Activated CD8-positive, alpha-beta memory T cell treated with anti-CD3 and anti-CD28 coated beads, Interleukin-2, amount 10 ng/mL, durations not matched to agents 7 days and 5 days (primary cell): Measurements from ENCODE around the gene MIEN1. TPM values are rescaled to one million over a fixed set of nuclear protein-coding genes. Genes with fewer than 3 reads are reported as not detected.
"Not testable (repeated sequence)": the region's sequence is repeated elsewhere in the genome, so short reads cannot be mapped to it uniquely, and the experiment has no call there.

ENCODE experiments used
- ATAC-seq: fragments of 150-1000 bp; cut with Tn5 transposase; one replicate; pipeline ENCODE4 v1.10.0; 2021; ENCODE audit warnings: moderate library complexity
- CTCF ChIA-PET: fragments of 350-600 bp; sonication (Branson Sonifier 250); formaldehyde crosslinking; loops from one replicate; lab custom pipeline; 2021; ENCODE audit warnings: antibody characterized with exemption; lab: Charles Lee
- DNase-seq: peaks from one replicate; pipeline ENCODE4 v3.0.0-alpha.2; 2020
- H3K27ac Mint-ChIP-seq: one replicate; pipeline ENCODE4 v1.8.0; 2021; ENCODE audit warnings: mild to moderate bottlenecking, mixed read lengths
- H3K27me3 Mint-ChIP-seq: one replicate; pipeline ENCODE4 v1.8.0; 2021; ENCODE audit warnings: mixed read lengths
- H3K36me3 Mint-ChIP-seq: one replicate; pipeline ENCODE4 v1.8.0; 2021; ENCODE audit warnings: mild to moderate bottlenecking, mixed read lengths
- H3K4me1 Mint-ChIP-seq: one replicate; pipeline ENCODE4 v1.8.0; 2021; ENCODE audit warnings: mixed read lengths
- H3K4me3 Mint-ChIP-seq: one replicate; pipeline ENCODE4 v1.8.0; 2021; ENCODE audit warnings: mild to moderate bottlenecking, moderate library complexity, mixed read lengths
- H3K9me3 Mint-ChIP-seq: one replicate; pipeline ENCODE4 v1.8.0; 2022; ENCODE audit warnings: low read depth, mixed read lengths
- total RNA-seq, 2 experiments: library from RNA; stranded (reverse); gene quantifications; one replicate each; pipeline ENCODE4 v1.2.3, GENCODE V29; 2021

Gene MIEN1
- total RNA-seq, 2 experiments from 2014 or later, result 45.9 to 46.8 TPM

GRCh38 chr17:39753514-39754160 is 23.3 kb upstream of the MIEN1 start:
- DNase-seq, result no peak
- Mint-ChIP-seq H3K4me1 (peaks cover 55% of the 10 kb centered on the region), H3K4me3 (peak overlapping the region; percentile 78), H3K27ac (peak overlapping the region; percentile 91), H3K9me3 (no peaks in the 10 kb centered on the region), H3K27me3 (no peaks in the 10 kb centered on the region), H3K36me3 (no peaks in the 10 kb centered on the region)
- CTCF ChIA-PET, result interaction anchor here (0.7 to 4.1 kb wide), 18 partner anchors 9 to 162 kb away, joined by 3 to 36 read pairs (median 4); partner anchors contain the start of genes MIEN1 and PPP1R1B
- ATAC-seq, result peak; percentile 23

GRCh38 chr17:39752241-39752881 is 22.0 kb upstream of the MIEN1 start:
- CTCF ChIA-PET, result interaction anchor here (0.9 to 3.2 kb wide), 11 partner anchors 18 to 227 kb away, joined by 3 to 36 read pairs (median 4); partner anchors contain the start of gene MIEN1
- ATAC-seq (no peak), DNase-seq (no peak)
- no peaks in the 10 kb centered on the region for H3K27me3 Mint-ChIP-seq
- H3K36me3 Mint-ChIP-seq, result no peaks in the 10 kb centered on the region
- H3K4me3 Mint-ChIP-seq, result peak overlapping the region; percentile 21
- H3K27ac Mint-ChIP-seq, result peak overlapping the region; percentile 91
- H3K9me3 Mint-ChIP-seq, result no peaks in the 10 kb centered on the region
- peaks cover 42% of the 10 kb centered on the region for H3K4me1 Mint-ChIP-seq

GRCh38 chr17:39751637-39752036 is 21.3 kb upstream of the MIEN1 start:
- Mint-ChIP-seq H3K27me3 (no peaks in the 10 kb centered on the region), H3K36me3 (no peaks in the 10 kb centered on the region), H3K4me1 (peaks cover 35% of the 10 kb centered on the region), H3K9me3 (no peaks in the 10 kb centered on the region), H3K4me3 (no peak overlapping the region), H3K27ac (no peak overlapping the region)
- CTCF ChIA-PET, result interaction anchor here (1.3 to 2.7 kb wide), 4 partner anchors 22 to 130 kb away, joined by 3 to 36 read pairs (median 12); partner anchors contain the start of gene MIEN1
- ATAC-seq (no peak), DNase-seq (no peak)

GRCh38 chr17:39751016-39751543 is 20.7 kb upstream of the MIEN1 start:
- CTCF ChIA-PET, result interaction anchor here (1.3 to 1.4 kb wide), 2 partner anchors 79 to 130 kb away, joined by 3 to 6 read pairs; no protein-coding TSS in a partner anchor
- H3K36me3 Mint-ChIP-seq, result no peaks in the 10 kb centered on the region
- peaks cover 30% of the 10 kb centered on the region for H3K4me1 Mint-ChIP-seq
- no peaks in the 10 kb centered on the region for H3K27me3 Mint-ChIP-seq
- H3K9me3 Mint-ChIP-seq, result no peaks in the 10 kb centered on the region
- DNase-seq (no peak), ATAC-seq (no peak)
- no peak overlapping the region for H3K27ac Mint-ChIP-seq
- H3K4me3 Mint-ChIP-seq, result no peak overlapping the region

- H3K27ac Mint-ChIP-seq, result no peak overlapping the region
Measured at GRCh38 chr17:39750131-39751015, 20.0 kb upstream of the MIEN1 start.

GRCh38 chr17:39748444-39749034 is 18.2 kb upstream of the MIEN1 start:
- CTCF ChIA-PET, result interaction anchor here (0.8 to 2.7 kb wide), 4 partner anchors 18 to 125 kb away, joined by 3 to 14 read pairs (median 4); partner anchors contain the start of gene MIEN1
- H3K9me3 Mint-ChIP-seq, DNase-seq, H3K27me3 Mint-ChIP-seq, H3K36me3 Mint-ChIP-seq, ATAC-seq, H3K27ac Mint-ChIP-seq, H3K4me3 Mint-ChIP-seq: not testable (repeated sequence)
- peaks cover 18% of the 10 kb centered on the region for H3K4me1 Mint-ChIP-seq

More at GRCh38 chr17:39750131-39751015, 20.0 kb upstream of the MIEN1 start:
- H3K9me3 Mint-ChIP-seq, result no peaks in the 10 kb centered on the region
- H3K4me3 Mint-ChIP-seq, result no peak overlapping the region
- H3K4me1 Mint-ChIP-seq, result peaks cover 22% of the 10 kb centered on the region
- CTCF ChIA-PET, result interaction anchor here (1.3 to 1.5 kb wide), 2 partner anchors 15 to 129 kb away, joined by 4 to 6 read pairs; no protein-coding TSS in a partner anchor
- no peaks in the 10 kb centered on the region for H3K36me3 Mint-ChIP-seq
- no peak for ATAC-seq
- H3K27me3 Mint-ChIP-seq, result no peaks in the 10 kb centered on the region
- DNase-seq, result no peak

- Mint-ChIP-seq H3K9me3 (no peaks in the 10 kb centered on the region), H3K4me3 (no peak overlapping the region), H3K36me3 (no peaks in the 10 kb centered on the region), H3K27ac (no peak overlapping the region), H3K4me1 (peaks cover 10% of the 10 kb centered on the region), H3K27me3 (peaks cover 4% of the 10 kb centered on the region)
- ATAC-seq, result no peak
- no peak for DNase-seq
- CTCF ChIA-PET, result interaction anchor here (1.2 to 2.7 kb wide), 3 partner anchors 17 to 124 kb away, joined by 3 to 14 read pairs (median 5); partner anchors contain the start of gene MIEN1
Measured at GRCh38 chr17:39747745-39748144, 17.4 kb upstream of the MIEN1 start.

GRCh38 chr17:39746145-39746461 is 15.8 kb upstream of the MIEN1 start:
- DNase-seq (no peak), ATAC-seq (no peak)
- Mint-ChIP-seq H3K27ac (no peak overlapping the region), H3K4me1 (no peaks in the 10 kb centered on the region), H3K9me3 (no peaks in the 10 kb centered on the region), H3K27me3 (peaks cover 4% of the 10 kb centered on the region), H3K36me3 (no peaks in the 10 kb centered on the region), H3K4me3 (no peak overlapping the region)
- CTCF ChIA-PET, result no interaction called here

GRCh38 chr17:39745335-39746144 is 15.2 kb upstream of the MIEN1 start:
- Mint-ChIP-seq H3K4me3 (no peak overlapping the region), H3K36me3 (no peaks in the 10 kb centered on the region), H3K27ac (no peak overlapping the region), H3K4me1 (peaks cover 1% of the 10 kb centered on the region), H3K9me3 (no peaks in the 10 kb centered on the region), H3K27me3 (peaks cover 4% of the 10 kb centered on the region)
- DNase-seq, result no peak
- no peak for ATAC-seq
- CTCF ChIA-PET, result interaction anchor here (1.5 to 2.1 kb wide), 2 partner anchors 15 to 124 kb away, joined by 3 to 11 read pairs; partner anchors contain the start of gene MIEN1

- Mint-ChIP-seq H3K27ac (no peak overlapping the region), H3K9me3 (no peaks in the 10 kb centered on the region), H3K36me3 (no peaks in the 10 kb centered on the region), H3K27me3 (peaks cover 6% of the 10 kb centered on the region), H3K4me1 (peaks cover 5% of the 10 kb centered on the region), H3K4me3 (no peak overlapping the region)
- CTCF ChIA-PET, result interaction anchor here (0.9 to 2.1 kb wide), 3 partner anchors 9 to 123 kb away, joined by 3 to 11 read pairs (median 3); partner anchors contain the start of gene MIEN1
- no peak for DNase-seq
- ATAC-seq, result no peak
Measured at GRCh38 chr17:39744836-39745215, 14.5 kb upstream of the MIEN1 start.

- Mint-ChIP-seq H3K27me3 (peaks cover 6% of the 10 kb centered on the region), H3K27ac (no peak overlapping the region), H3K4me1 (peaks cover 7% of the 10 kb centered on the region), H3K36me3 (no peaks in the 10 kb centered on the region), H3K9me3 (no peaks in the 10 kb centered on the region), H3K4me3 (no peak overlapping the region)
- ATAC-seq (no peak), DNase-seq (no peak)
- CTCF ChIA-PET, result interaction anchor here (0.6 to 2.1 kb wide), 4 partner anchors 9 to 170 kb away, joined by 3 to 11 read pairs (median 3); partner anchors contain the start of gene MIEN1
Measured at GRCh38 chr17:39744075-39744835, 13.9 kb upstream of the MIEN1 start.
